OCI-LY7 (cell line): Measurements from ENCODE around the gene TSR2.

Experiments used
- CTCF ChIP-seq: fragments of 200-600 bp; sonication (generic); conservative IDR thresholded peaks from 2 replicates; pipeline ENCODE4 v1.5.1; 2014; ENCODE audit warnings: mild to moderate bottlenecking, antibody characterized with exemption, low read length, moderate library complexity, mixed read lengths
- EZH2phosphoT487 ChIP-seq: fragments of 200-600 bp; sonication (generic); IDR thresholded peaks from 2 replicates; pipeline ENCODE4 v1.6.1; 2018; ENCODE audit warnings: low read depth, borderline replicate concordance, mild to moderate bottlenecking, mixed run types, antibody characterized with exemption, low read length, moderate library complexity, mixed read lengths

GRCh38 chrX:54439960-54440871 is at the start of gene TSR2:
- TF ChIP-seq CTCF: peak; percentile 56
- no peak for TF ChIP-seq EZH2phosphoT487
